K562 (cell line): ENCODE results near the gene CHCHD10. TPM values are rescaled to one million over a fixed set of nuclear protein-coding genes. Genes with fewer than 3 reads are reported as not detected.

Experiments
- ARID2 ChIP-seq: fragments of 450-650 bp; IDR thresholded peaks from 2 replicates; pipeline ENCODE4 v1.6.1; 2017; ENCODE audit warnings: antibody characterized with exemption, mild to moderate bottlenecking
- ATF7 ChIP-seq: fragments of 450-650 bp; IDR thresholded peaks from 2 replicates; pipeline ENCODE4 v1.7.1; 2014; ENCODE audit warnings: mild to moderate bottlenecking, moderate library complexity
- CXXC5 ChIP-seq: fragments of 250-450 bp; sonication (Bioruptor Pico); IDR thresholded peaks from 2 replicates; pipeline ENCODE4 v1.8.0; 2022; ENCODE audit warnings: inconsistent platforms, mild to moderate bottlenecking, moderate library complexity
- GTF2E2 ChIP-seq: fragments of 200-800 bp; sonication (Bioruptor generic); IDR thresholded peaks from 2 replicates; pipeline ENCODE4 v1.6.1; 2016; ENCODE audit warnings: missing genetic modification characterization, missing compliant biosample characterization
- HNRNPK ChIP-seq: fragments of 200-400 bp; formaldehyde crosslinking; IDR thresholded peaks from one replicate; pipeline ENCODE4 v1.6.1; 2018; ENCODE audit warnings: mild to moderate bottlenecking, low read depth, low read length; ENCODE audit not compliant: poor library complexity, severe bottlenecking
- MCM5 ChIP-seq: fragments of 450-650 bp; IDR thresholded peaks from 2 replicates; pipeline ENCODE4 v1.6.1; 2016; ENCODE audit warnings: low read depth
- NCOR1 ChIP-seq: fragments of 450-650 bp; IDR thresholded peaks from 2 replicates; pipeline ENCODE4 v1.6.1; 2016; ENCODE audit warnings: mild to moderate bottlenecking, moderate library complexity
- NEUROD1 ChIP-seq: fragments of 150-350 bp; IDR thresholded peaks from 2 replicates; pipeline ENCODE4 v1.6.1; 2014; ENCODE audit warnings: borderline replicate concordance, low read length, low read depth; ENCODE audit not compliant: partially characterized antibody
- NFATC3 ChIP-seq: fragments of 450-650 bp; IDR thresholded peaks from 2 replicates; pipeline ENCODE4 v1.6.1; 2017; ENCODE audit warnings: mild to moderate bottlenecking
- NRF1 ChIP-seq, 2 experiments: fragments of 450-650 bp; IDR thresholded peaks in 1 of 2; conservative IDR thresholded peaks in 1 of 2; 2 replicates each; pipeline ENCODE4 v1.6.1; 2014; ENCODE audit warnings: mild to moderate bottlenecking in 2 of 2
- PHF8 ChIP-seq: fragments of 200-600 bp; sonication (generic); IDR thresholded peaks from 2 replicates; pipeline ENCODE4 v1.6.1; 2012; ENCODE audit warnings: mixed run types, mild to moderate bottlenecking, inconsistent platforms, low read length, moderate library complexity, borderline replicate concordance
- STAT5B ChIP-seq: fragments of 250-450 bp; sonication (Bioruptor Pico); IDR thresholded peaks from 2 replicates; pipeline ENCODE4 v1.8.0; 2021; ENCODE audit warnings: mild to moderate bottlenecking, inconsistent platforms
- TARDBP ChIP-seq: fragments of 450-650 bp; IDR thresholded peaks from 2 replicates; pipeline ENCODE4 v1.6.1; 2016
- TEAD1 ChIP-seq, 2 experiments: fragments of 450-650 bp in 1 of 2; sonication (generic) in 1 of 2; formaldehyde crosslinking; IDR thresholded peaks; 2 replicates each; pipeline versions ENCODE4 v1.4.0 to v1.8.0; 2020 to 2022; ENCODE audit warnings: mild to moderate bottlenecking in 2 of 2, missing genetic modification reagents in 1 of 2
- ZNF324 ChIP-seq: fragments of 250-450 bp; sonication (Bioruptor Pico); IDR thresholded peaks from 2 replicates; pipeline ENCODE4 v1.4.0; 2020; ENCODE audit warnings: mild to moderate bottlenecking
- polyA plus RNA-seq, 8 experiments: library from polyadenylated mRNA; depleted of rRNA in 4 of 8; stranded (reverse) in 5 of 8; unstranded in 3 of 8; fragments of >200 nt; fragmentation: Nextera tagmentation in 2 of 8; fragmentation: Illumina TruSeq in 1 of 8; extraction: Ambion mirVana in 2 of 8; extraction: Trizol in 1 of 8; gene quantifications; 2 replicates each; pipeline versions ENCODE4 v1.2.1 to v1.2.3, GENCODE V29; 2011 to 2014; ENCODE audit warnings: inconsistent platforms in 1 of 8, missing spikeins in 1 of 8
- total RNA-seq, 7 experiments: library from RNA; depleted of rRNA in 6 of 7; stranded (reverse); fragments of >200 nt in 6 of 7; fragmentation: Illumina TruSeq in 2 of 7; extraction: Trizol in 2 of 7; gene quantifications; 2 replicates each; pipeline versions ENCODE4 v1.2.1 to v1.2.3, GENCODE V29; 2011 to 2021; ENCODE audit warnings: low replicate concordance in 1 of 7
- TF ChIP-seq, protein P1 (sequence below): sonication (generic); formaldehyde crosslinking; IDR thresholded peaks from 2 replicates; pipeline ENCODE4 v1.8.1; 2022; ENCODE audit warnings: missing genetic modification reagents
- TF ChIP-seq, protein P2 (sequence below): fragments of 250-450 bp; sonication (Bioruptor Pico); IDR thresholded peaks from 2 replicates; pipeline ENCODE4 v1.5.1; 2021; ENCODE audit warnings: mild to moderate bottlenecking
- TF ChIP-seq, protein P3 (sequence below): IDR thresholded peaks from 3 replicates; pipeline ENCODE4 v1.6.1; 2011; ENCODE audit warnings: borderline replicate concordance, mild to moderate bottlenecking, moderate library complexity; ENCODE audit not compliant: insufficient read length; ENCODE audit errors: extremely low read depth
- TF ChIP-seq, protein P4 (sequence below): fragments of 250-450 bp; sonication (Bioruptor Pico); IDR thresholded peaks from 2 replicates; pipeline ENCODE4 v1.4.0; 2020; ENCODE audit warnings: mild to moderate bottlenecking, moderate library complexity

The CHCHD10 gene
- total and polyA plus RNA-seq, 9 of the 15 experiments (the other 6 are each of a cell fraction or from before 2014, with no cell fraction given), result 15.2 to 292 (median 102) TPM

DNA sequence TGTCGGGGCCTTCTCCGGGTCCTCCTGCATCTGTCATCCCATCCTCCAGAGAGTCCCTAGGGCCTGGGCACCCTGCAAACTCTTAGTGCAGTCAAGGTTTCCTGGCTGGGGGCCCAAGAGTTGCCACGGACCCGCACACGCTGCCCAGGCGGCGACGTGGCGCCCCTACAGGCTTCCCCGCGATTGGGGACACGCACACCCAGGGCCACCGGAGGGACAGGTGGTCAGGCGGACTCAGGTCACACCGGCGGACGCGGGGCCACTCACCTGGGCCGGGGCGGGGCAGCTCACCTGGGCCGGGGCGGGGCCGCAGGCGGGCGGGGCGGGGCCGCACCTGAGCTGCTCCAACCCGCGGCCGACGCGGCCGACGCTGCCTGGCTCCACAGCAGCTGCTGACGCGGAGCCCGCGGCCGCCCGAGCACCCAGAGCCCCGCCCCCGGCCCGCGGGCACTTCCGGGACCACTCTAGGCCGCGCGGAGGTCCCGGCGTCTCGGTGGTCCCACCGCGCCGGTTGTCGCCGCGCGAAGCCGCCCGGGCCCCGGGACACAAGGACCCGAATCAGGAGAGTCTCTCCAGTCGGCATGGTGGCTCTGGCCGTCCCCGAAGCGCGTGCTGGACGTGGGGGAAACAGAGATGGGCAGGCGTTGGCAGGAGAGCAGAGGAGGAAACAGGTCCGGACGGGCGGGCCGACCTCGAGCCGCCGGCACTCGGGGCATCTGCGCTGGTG lies 16.9 kb downstream of the CHCHD10 start, which contains the start of gene ZNF70 (continued):
- TF ChIP-seq ZNF324 (CRISPR knock-in tag) (no peak), TARDBP (no peak), NEUROD1 (no peak), NCOR1 (no peak), GTF2E2 (tag) (no peak), ARID2 (no peak), TEAD1 (CRISPR knock-in tag; IDR thresholded peaks at IDR 0.05) (0 out of 4 replicates have a peak, but pooled peaks of 1 of the 2 experiments have one; percentile 21), STAT5B (CRISPR knock-in tag) (no peak), NRF1 (conservative IDR thresholded peaks at IDR 0.05 in 1 of 2, IDR thresholded peaks at IDR 0.05 in 1 of 2) (peak; percentile 8 to 49; a peak in 1 of 4 replicates), MCM5 (no peak), ATF7 (0 out of 2 replicates have a peak, but pooled peaks have one; percentile 13), CXXC5 (peak; percentile 81), HNRNPK (no peak), PHF8 (peak; percentile 84; the same call in 1 of the 2 replicates), NFATC3 (no peak)
- TF ChIP-seq, protein P1, sequence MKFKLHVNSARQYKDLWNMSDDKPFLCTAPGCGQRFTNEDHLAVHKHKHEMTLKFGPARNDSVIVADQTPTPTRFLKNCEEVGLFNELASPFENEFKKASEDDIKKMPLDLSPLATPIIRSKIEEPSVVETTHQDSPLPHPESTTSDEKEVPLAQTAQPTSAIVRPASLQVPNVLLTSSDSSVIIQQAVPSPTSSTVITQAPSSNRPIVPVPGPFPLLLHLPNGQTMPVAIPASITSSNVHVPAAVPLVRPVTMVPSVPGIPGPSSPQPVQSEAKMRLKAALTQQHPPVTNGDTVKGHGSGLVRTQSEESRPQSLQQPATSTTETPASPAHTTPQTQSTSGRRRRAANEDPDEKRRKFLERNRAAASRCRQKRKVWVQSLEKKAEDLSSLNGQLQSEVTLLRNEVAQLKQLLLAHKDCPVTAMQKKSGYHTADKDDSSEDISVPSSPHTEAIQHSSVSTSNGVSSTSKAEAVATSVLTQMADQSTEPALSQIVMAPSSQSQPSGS, result no peak
- TF ChIP-seq, protein P2, sequence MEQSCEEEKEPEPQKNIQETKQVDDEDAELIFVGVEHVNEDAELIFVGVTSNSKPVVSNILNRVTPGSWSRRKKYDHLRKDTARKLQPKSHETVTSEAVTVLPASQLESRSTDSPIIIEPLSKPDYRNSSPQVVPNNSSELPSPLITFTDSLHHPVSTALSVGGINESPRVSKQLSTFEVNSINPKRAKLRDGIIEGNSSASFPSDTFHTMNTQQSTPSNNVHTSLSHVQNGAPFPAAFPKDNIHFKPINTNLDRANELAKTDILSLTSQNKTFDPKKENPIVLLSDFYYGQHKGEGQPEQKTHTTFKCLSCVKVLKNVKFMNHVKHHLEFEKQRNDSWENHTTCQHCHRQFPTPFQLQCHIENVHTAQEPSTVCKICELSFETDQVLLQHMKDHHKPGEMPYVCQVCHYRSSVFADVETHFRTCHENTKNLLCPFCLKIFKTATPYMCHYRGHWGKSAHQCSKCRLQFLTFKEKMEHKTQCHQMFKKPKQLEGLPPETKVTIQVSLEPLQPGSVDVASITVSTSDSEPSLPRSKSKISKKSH, result no peak
- TF ChIP-seq, protein P3, sequence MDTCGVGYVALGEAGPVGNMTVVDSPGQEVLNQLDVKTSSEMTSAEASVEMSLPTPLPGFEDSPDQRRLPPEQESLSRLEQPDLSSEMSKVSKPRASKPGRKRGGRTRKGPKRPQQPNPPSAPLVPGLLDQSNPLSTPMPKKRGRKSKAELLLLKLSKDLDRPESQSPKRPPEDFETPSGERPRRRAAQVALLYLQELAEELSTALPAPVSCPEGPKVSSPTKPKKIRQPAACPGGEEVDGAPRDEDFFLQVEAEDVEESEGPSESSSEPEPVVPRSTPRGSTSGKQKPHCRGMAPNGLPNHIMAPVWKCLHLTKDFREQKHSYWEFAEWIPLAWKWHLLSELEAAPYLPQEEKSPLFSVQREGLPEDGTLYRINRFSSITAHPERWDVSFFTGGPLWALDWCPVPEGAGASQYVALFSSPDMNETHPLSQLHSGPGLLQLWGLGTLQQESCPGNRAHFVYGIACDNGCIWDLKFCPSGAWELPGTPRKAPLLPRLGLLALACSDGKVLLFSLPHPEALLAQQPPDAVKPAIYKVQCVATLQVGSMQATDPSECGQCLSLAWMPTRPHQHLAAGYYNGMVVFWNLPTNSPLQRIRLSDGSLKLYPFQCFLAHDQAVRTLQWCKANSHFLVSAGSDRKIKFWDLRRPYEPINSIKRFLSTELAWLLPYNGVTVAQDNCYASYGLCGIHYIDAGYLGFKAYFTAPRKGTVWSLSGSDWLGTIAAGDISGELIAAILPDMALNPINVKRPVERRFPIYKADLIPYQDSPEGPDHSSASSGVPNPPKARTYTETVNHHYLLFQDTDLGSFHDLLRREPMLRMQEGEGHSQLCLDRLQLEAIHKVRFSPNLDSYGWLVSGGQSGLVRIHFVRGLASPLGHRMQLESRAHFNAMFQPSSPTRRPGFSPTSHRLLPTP, result no peak
- TF ChIP-seq, protein P4, sequence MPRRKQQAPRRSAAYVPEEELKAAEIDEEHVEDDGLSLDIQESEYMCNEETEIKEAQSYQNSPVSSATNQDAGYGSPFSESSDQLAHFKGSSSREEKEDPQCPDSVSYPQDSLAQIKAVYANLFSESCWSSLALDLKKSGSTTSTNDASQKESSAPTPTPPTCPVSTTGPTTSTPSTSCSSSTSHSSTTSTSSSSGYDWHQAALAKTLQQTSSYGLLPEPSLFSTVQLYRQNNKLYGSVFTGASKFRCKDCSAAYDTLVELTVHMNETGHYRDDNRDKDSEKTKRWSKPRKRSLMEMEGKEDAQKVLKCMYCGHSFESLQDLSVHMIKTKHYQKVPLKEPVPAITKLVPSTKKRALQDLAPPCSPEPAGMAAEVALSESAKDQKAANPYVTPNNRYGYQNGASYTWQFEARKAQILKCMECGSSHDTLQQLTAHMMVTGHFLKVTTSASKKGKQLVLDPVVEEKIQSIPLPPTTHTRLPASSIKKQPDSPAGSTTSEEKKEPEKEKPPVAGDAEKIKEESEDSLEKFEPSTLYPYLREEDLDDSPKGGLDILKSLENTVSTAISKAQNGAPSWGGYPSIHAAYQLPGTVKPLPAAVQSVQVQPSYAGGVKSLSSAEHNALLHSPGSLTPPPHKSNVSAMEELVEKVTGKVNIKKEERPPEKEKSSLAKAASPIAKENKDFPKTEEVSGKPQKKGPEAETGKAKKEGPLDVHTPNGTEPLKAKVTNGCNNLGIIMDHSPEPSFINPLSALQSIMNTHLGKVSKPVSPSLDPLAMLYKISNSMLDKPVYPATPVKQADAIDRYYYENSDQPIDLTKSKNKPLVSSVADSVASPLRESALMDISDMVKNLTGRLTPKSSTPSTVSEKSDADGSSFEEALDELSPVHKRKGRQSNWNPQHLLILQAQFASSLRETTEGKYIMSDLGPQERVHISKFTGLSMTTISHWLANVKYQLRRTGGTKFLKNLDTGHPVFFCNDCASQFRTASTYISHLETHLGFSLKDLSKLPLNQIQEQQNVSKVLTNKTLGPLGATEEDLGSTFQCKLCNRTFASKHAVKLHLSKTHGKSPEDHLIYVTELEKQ (CRISPR knock-in tag), result no peak
